ENCODE results near the gene TNS3.

- TF ChIP-seq CTCF (IDR thresholded peaks at IDR 0.05 in 2 of 3, conservative IDR thresholded peaks at IDR 0.05 in 1 of 3; ENCODE audit: control insufficient read depth in 2 of 3, extremely low read depth in 1 of 3, insufficient read depth in 1 of 3, low read depth in 3 of 3, low read length in 3 of 3) (no peak), ZBED1 (IDR thresholded peaks at IDR 0.05; ENCODE audit: borderline replicate concordance) (no peak), EGR1 (IDR thresholded peaks at IDR 0.05; ENCODE audit: borderline replicate concordance in 1 of 2, low read depth in 2 of 2, low read length in 2 of 2) (no peak), ZBTB33 (IDR thresholded peaks at IDR 0.05) (no peak), JUND (IDR thresholded peaks at IDR 0.05; ENCODE audit: low read depth, low read length) (no peak), SMAD1 (IDR thresholded peaks at IDR 0.05; ENCODE audit: low read depth, partially characterized antibody) (no peak), ATF7 (IDR thresholded peaks at IDR 0.05; ENCODE audit: low read depth) (no peak), CREB1 (IDR thresholded peaks at IDR 0.05; ENCODE audit: low read depth) (no peak), HDGF (IDR thresholded peaks at IDR 0.05) (no peak), NFIC (IDR thresholded peaks at IDR 0.05; ENCODE audit: low read depth, low read length) (no peak), SMC3 (IDR thresholded peaks at IDR 0.05; ENCODE audit: borderline replicate concordance, low read length) (no peak), TAF1 (IDR thresholded peaks at IDR 0.05; ENCODE audit: borderline replicate concordance, low read depth, low read length) (no peak), EP300 (IDR thresholded peaks at IDR 0.05; ENCODE audit: borderline replicate concordance in 1 of 2, control insufficient read depth in 1 of 2, low read depth in 2 of 2, low read length in 2 of 2) (no peak)
- TF ChIP-seq, protein P1, sequence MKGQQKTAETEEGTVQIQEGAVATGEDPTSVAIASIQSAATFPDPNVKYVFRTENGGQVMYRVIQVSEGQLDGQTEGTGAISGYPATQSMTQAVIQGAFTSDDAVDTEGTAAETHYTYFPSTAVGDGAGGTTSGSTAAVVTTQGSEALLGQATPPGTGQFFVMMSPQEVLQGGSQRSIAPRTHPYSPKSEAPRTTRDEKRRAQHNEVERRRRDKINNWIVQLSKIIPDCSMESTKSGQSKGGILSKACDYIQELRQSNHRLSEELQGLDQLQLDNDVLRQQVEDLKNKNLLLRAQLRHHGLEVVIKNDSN (IDR thresholded peaks at IDR 0.05; ENCODE audit: borderline replicate concordance, extremely low read length, insufficient read depth, low read depth, low read length), result no peak
These were observed 85.2 kb downstream of the TNS3 start for GRCh38 chr7:47496666-47497065.

All from GM12878 (cell line).